Neuronal stem cell (in vitro differentiated cells): Measurements from ENCODE around the gene RAB12.
A peak's percentile ranks its signal among the peaks of the same experiment; 100 is the strongest.

Source experiments
- DNase-seq: peaks from one replicate; pipeline ENCODE4 v3.0.0-alpha.2; 2013; ENCODE audit warnings: low spot score
- H2AFZ ChIP-seq: one replicate; pipeline ENCODE4 v1.6.1; 2013; ENCODE audit warnings: mild to moderate bottlenecking, low read length, inconsistent platforms
- H2AK5ac ChIP-seq: 2 replicates; pipeline ENCODE4 v1.6.1; 2013; ENCODE audit warnings: low read depth, mild to moderate bottlenecking, inconsistent platforms, low read length, moderate library complexity, mixed read lengths
- H2BK120ac ChIP-seq: 2 replicates; pipeline ENCODE4 v1.6.1; 2013; ENCODE audit warnings: low read depth, mild to moderate bottlenecking, inconsistent platforms, low read length, moderate library complexity, mixed read lengths
- H2BK12ac ChIP-seq: one replicate; pipeline ENCODE4 v1.6.1; 2013; ENCODE audit warnings: low read length, inconsistent platforms
- H2BK15ac ChIP-seq: 2 replicates; pipeline ENCODE4 v1.6.1; 2013; ENCODE audit warnings: mild to moderate bottlenecking, low read length, inconsistent platforms, mixed read lengths
- H2BK5ac ChIP-seq: one replicate; pipeline ENCODE4 v1.6.1; 2013; ENCODE audit warnings: inconsistent platforms, mild to moderate bottlenecking, low read length, moderate library complexity
- H3K14ac ChIP-seq: one replicate; pipeline ENCODE4 v1.6.1; 2013; ENCODE audit warnings: low read length, inconsistent platforms
- H3K18ac ChIP-seq: 2 replicates; pipeline ENCODE4 v1.6.1; 2013; ENCODE audit warnings: low read length, inconsistent platforms
- H3K23ac ChIP-seq: 2 replicates; pipeline ENCODE4 v1.6.1; 2013; ENCODE audit warnings: low read depth, mild to moderate bottlenecking, mixed read lengths, low read length, inconsistent platforms; ENCODE audit not compliant: poor library complexity
- H3K27ac ChIP-seq: replicated peaks from 3 replicates; pipeline ENCODE4 v1.5.1; 2013; ENCODE audit warnings: low read length, inconsistent platforms
- H3K27me3 ChIP-seq, 3 experiments: 2 replicates each; pipeline ENCODE4 v1.6.1; 2013; ENCODE audit warnings: low read length in 3 of 3, mild to moderate bottlenecking in 2 of 3, inconsistent platforms in 1 of 3, low read depth in 1 of 3, mixed read lengths in 1 of 3, moderate library complexity in 1 of 3; ENCODE audit not compliant: control insufficient read depth in 3 of 3, insufficient read depth in 3 of 3
- H3K36me3 ChIP-seq, 2 donors: replicated peaks in 1 of 2; 2 replicates each; pipeline ENCODE4 v1.6.1; 2013; ENCODE audit warnings: low read length in 2 of 2; ENCODE audit not compliant: control insufficient read depth in 2 of 2, insufficient read depth in 2 of 2
- H3K4ac ChIP-seq: 2 replicates; pipeline ENCODE4 v1.6.1; 2013; ENCODE audit warnings: inconsistent platforms, mild to moderate bottlenecking, low read length, moderate library complexity
- H3K4me1 ChIP-seq, 2 donors: 1 replicate in 1 of 2; 2 replicates in 1 of 2; pipeline ENCODE4 v1.6.1; 2013; ENCODE audit warnings: low read length in 2 of 2, low read depth in 1 of 2; ENCODE audit not compliant: control insufficient read depth in 2 of 2, insufficient read depth in 1 of 2
- H3K4me2 ChIP-seq: one replicate; pipeline ENCODE4 v1.6.1; 2013; ENCODE audit warnings: mild to moderate bottlenecking, low read length, inconsistent platforms; ENCODE audit not compliant: insufficient read depth, poor library complexity, severe bottlenecking
- H3K4me3 ChIP-seq, 2 donors: 2 replicates each; pipeline ENCODE4 v1.5.1; 2013; ENCODE audit warnings: low read length in 2 of 2, mild to moderate bottlenecking in 2 of 2, inconsistent platforms in 1 of 2, moderate library complexity in 1 of 2
- H3K79me1 ChIP-seq: one replicate; pipeline ENCODE4 v1.6.1; 2013; ENCODE audit warnings: low read depth, mild to moderate bottlenecking, inconsistent platforms, low read length, moderate library complexity
- H3K9ac ChIP-seq: one replicate; pipeline ENCODE4 v1.6.1; 2013; ENCODE audit warnings: mild to moderate bottlenecking, low read depth, low read length, inconsistent platforms; ENCODE audit not compliant: poor library complexity
- H3K9me3 ChIP-seq, 2 donors: replicated peaks in 1 of 2; 2 replicates each; pipeline versions ENCODE3 to v1.6.1; 2013; ENCODE audit warnings: low read length in 2 of 2, mild to moderate bottlenecking in 2 of 2, inconsistent platforms in 1 of 2, low read depth in 1 of 2, mixed read lengths in 1 of 2, moderate library complexity in 1 of 2; ENCODE audit not compliant: control insufficient read depth in 2 of 2, insufficient read depth in 1 of 2
- H4K8ac ChIP-seq: one replicate; pipeline ENCODE4 v1.6.1; 2013; ENCODE audit warnings: low read depth, mild to moderate bottlenecking, inconsistent platforms, low read length, moderate library complexity
- H4K91ac ChIP-seq: one replicate; pipeline ENCODE4 v1.6.1; 2013; ENCODE audit warnings: low read length, low read depth, mild to moderate bottlenecking, inconsistent platforms; ENCODE audit not compliant: poor library complexity
- WGBS, 2 donors: extraction: QIAGEN DNeasy Blood & Tissue Kit; methylation state at CpG; one replicate each; pipeline ENCODE4 v1.1.7; 2013; ENCODE audit warnings: missing lambda C conversion rate in 2 of 2, mixed read lengths in 1 of 2; ENCODE audit not compliant: insufficient read length in 2 of 2, insufficient replicate concordance in 1 of 2; ENCODE audit errors: extremely low coverage in 2 of 2; 5-methylcytosine and 5-hydroxymethylcytosine counted together

Gene RAB12

GRCh38 chr18:8584798-8585197, 24.4 kb upstream of the RAB12 start:
- H3K79me1 ChIP-seq: no peaks in the 10 kb centered on the region
- WGBS, 2 donors: no CpG with 5 or more reads among the region's 8 CpGs
- H3K4ac ChIP-seq: no peak overlapping the region
- H2BK5ac ChIP-seq: no peak overlapping the region
- H4K91ac ChIP-seq: no peak overlapping the region
- no peak overlapping the region for H2AK5ac ChIP-seq
- H2BK120ac ChIP-seq: no peak overlapping the region
- no peak overlapping the region for H3K14ac ChIP-seq
- H3K27me3 ChIP-seq: peaks cover 0 to 34% (median 0%) of the 10 kb centered on the region in 3 experiments
- H4K8ac ChIP-seq: no peak overlapping the region
- no peak overlapping the region for H2BK12ac ChIP-seq
- no peak overlapping the region for H3K27ac ChIP-seq
- no peak overlapping the region for H2BK15ac ChIP-seq
- no peak overlapping the region for H3K18ac ChIP-seq
- no peaks in the 10 kb centered on the region for H3K9me3 ChIP-seq
- peaks cover 0 to 2% of the 10 kb centered on the region in 2 donors for H3K4me1 ChIP-seq
- no peak overlapping the region for H3K4me3 ChIP-seq
- no peak overlapping the region for H3K4me2 ChIP-seq
- no peaks in the 10 kb centered on the region for H3K36me3 ChIP-seq
- H3K23ac ChIP-seq: no peak overlapping the region
- peak overlapping the region; percentile 56 for H2AFZ ChIP-seq
- no peak for DNase-seq
- H3K9ac ChIP-seq: no peak overlapping the region

DNA sequence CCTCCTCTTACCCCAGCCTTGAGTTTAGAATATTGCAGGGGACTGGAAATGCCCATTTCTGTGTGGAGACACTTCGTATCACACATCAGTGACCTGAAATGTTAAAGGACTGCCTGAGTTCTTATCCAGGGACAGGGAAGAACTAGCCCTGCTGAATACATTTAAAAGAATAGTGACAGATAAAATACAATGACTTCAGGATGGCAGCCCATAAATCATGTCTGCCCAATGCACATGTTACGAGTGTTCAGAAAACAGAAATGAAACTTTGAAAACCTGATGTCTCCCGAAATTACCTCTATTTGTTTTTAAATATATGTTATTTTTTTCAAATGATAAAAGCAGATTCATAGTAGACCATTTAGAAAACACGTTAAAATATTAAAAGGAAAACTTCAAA, 22.3 kb upstream of the RAB12 start:
- Histone ChIP-seq H2AFZ (no peak overlapping the region), H2BK15ac (no peak overlapping the region), H3K18ac (no peak overlapping the region), H3K27ac (no peak overlapping the region), H3K79me1 (no peaks in the 10 kb centered on the region), H3K27me3 (peaks cover 0 to 34% (median 0%) of the 10 kb centered on the region in 3 experiments), H2AK5ac (no peak overlapping the region), H3K36me3 (no peaks in the 10 kb centered on the region), H3K9ac (no peak overlapping the region), H3K9me3 (no peaks in the 10 kb centered on the region), H3K4me3 (no peak overlapping the region), H3K4me2 (no peak overlapping the region), H2BK12ac (no peak overlapping the region), H2BK120ac (no peak overlapping the region), H3K23ac (no peak overlapping the region), H2BK5ac (no peak overlapping the region), H4K91ac (no peak overlapping the region), H3K14ac (no peak overlapping the region), H4K8ac (no peak overlapping the region), H3K4me1 (peaks cover 0 to 2% of the 10 kb centered on the region in 2 donors), H3K4ac (no peak overlapping the region)
- no peak for DNase-seq
- no CpG with 5 or more reads among the region's 4 CpGs for WGBS, 2 donors

- H3K27ac ChIP-seq: no peak overlapping the region
- no peak overlapping the region for H3K4me3 ChIP-seq
- no peak overlapping the region for H4K8ac ChIP-seq
- WGBS, 2 donors: no CpG with 5 or more reads among the region's 6 CpGs
- no peak overlapping the region for H3K14ac ChIP-seq
- H3K4me1 ChIP-seq: no peaks in the 10 kb centered on the region
- H3K36me3 ChIP-seq: no peaks in the 10 kb centered on the region
- no peak overlapping the region for H3K9ac ChIP-seq
- no peaks in the 10 kb centered on the region for H3K79me1 ChIP-seq
- H2AFZ ChIP-seq: no peak overlapping the region
- no peak overlapping the region for H3K23ac ChIP-seq
- H3K4me2 ChIP-seq: no peak overlapping the region
- H4K91ac ChIP-seq: no peak overlapping the region
- no peak overlapping the region for H3K18ac ChIP-seq
- no peak overlapping the region for H2BK120ac ChIP-seq
- DNase-seq: no peak
- peaks cover 0 to 2% of the 10 kb centered on the region in 2 donors for H3K9me3 ChIP-seq
- H2BK12ac ChIP-seq: no peak overlapping the region
- H3K27me3 ChIP-seq: no peaks in the 10 kb centered on the region
- no peak overlapping the region for H2BK5ac ChIP-seq
- H3K4ac ChIP-seq: no peak overlapping the region
- no peak overlapping the region for H2BK15ac ChIP-seq
- no peak overlapping the region for H2AK5ac ChIP-seq
These were observed 13.8 kb upstream of the RAB12 start for GRCh38 chr18:8595445-8595844.

GRCh38 chr18:8601277-8602032, 7.8 kb upstream of the RAB12 start:
- no peaks in the 10 kb centered on the region for H3K79me1 ChIP-seq
- no peak overlapping the region for H3K27ac ChIP-seq
- no peak for DNase-seq
- no peak overlapping the region for H3K4me3 ChIP-seq
- no peak overlapping the region for H2BK120ac ChIP-seq
- no peaks in the 10 kb centered on the region for H3K9me3 ChIP-seq
- H2BK15ac ChIP-seq: no peak overlapping the region
- H4K8ac ChIP-seq: no peak overlapping the region
- no peak overlapping the region for H3K4me2 ChIP-seq
- no peaks in the 10 kb centered on the region for H3K36me3 ChIP-seq
- no peak overlapping the region for H3K14ac ChIP-seq
- H4K91ac ChIP-seq: no peak overlapping the region
- H2AFZ ChIP-seq: no peak overlapping the region
- no peak overlapping the region for H3K4ac ChIP-seq
- no CpG with 5 or more reads among the region's 6 CpGs for WGBS, 2 donors
- no peak overlapping the region for H2AK5ac ChIP-seq
- no peak overlapping the region for H3K23ac ChIP-seq
- no peaks in the 10 kb centered on the region for H3K27me3 ChIP-seq
- no peak overlapping the region for H2BK12ac ChIP-seq
- no peak overlapping the region for H3K9ac ChIP-seq
- H3K18ac ChIP-seq: no peak overlapping the region
- no peaks in the 10 kb centered on the region for H3K4me1 ChIP-seq
- H2BK5ac ChIP-seq: no peak overlapping the region
